WTC11 (cell line): ENCODE results near the gene EOMES.

ENCODE experiments used
- FOXK1 ChIP-seq: sonication (generic); formaldehyde crosslinking; IDR thresholded peaks from 2 replicates; pipeline ENCODE4 v1.8.0; 2022; ENCODE audit warnings: mild to moderate bottlenecking, moderate library complexity, missing genetic modification reagents
- JUN ChIP-seq: sonication (generic); formaldehyde crosslinking; IDR thresholded peaks from 2 replicates; pipeline ENCODE4 v1.8.0; 2023; ENCODE audit warnings: mild to moderate bottlenecking, missing genetic modification reagents
- PRRX2 ChIP-seq: fragments of 250-450 bp; sonication (Bioruptor Pico); IDR thresholded peaks from 2 replicates; pipeline ENCODE4 v1.8.0; 2021; ENCODE audit warnings: mild to moderate bottlenecking
- SOX15 ChIP-seq: fragments of 250-450 bp; sonication (Bioruptor Pico); IDR thresholded peaks from 2 replicates; pipeline ENCODE4 v1.9.0; 2021; ENCODE audit warnings: mild to moderate bottlenecking
- SP1 ChIP-seq: sonication (generic); formaldehyde crosslinking; conservative IDR thresholded peaks from 2 replicates; pipeline ENCODE4 v1.8.1; 2022; ENCODE audit warnings: missing genetic modification reagents
- ZNF263 ChIP-seq: sonication (generic); formaldehyde crosslinking; IDR thresholded peaks from 2 replicates; pipeline ENCODE4 v1.8.1; 2022; ENCODE audit warnings: low read depth, mild to moderate bottlenecking, moderate library complexity, missing genetic modification reagents
- TF ChIP-seq, protein P1 (sequence below): fragments of 200-600 bp; IDR thresholded peaks from 2 replicates; pipeline ENCODE4 v1.8.0; 2022; ENCODE audit warnings: antibody characterized with exemption
- TF ChIP-seq, protein P2 (sequence below): sonication (generic); formaldehyde crosslinking; IDR thresholded peaks from 2 replicates; pipeline ENCODE4 v1.8.0; 2022; ENCODE audit warnings: mild to moderate bottlenecking, missing genetic modification reagents
- TF ChIP-seq, protein P3 (sequence below): sonication (generic); formaldehyde crosslinking; IDR thresholded peaks from 2 replicates; pipeline ENCODE4 v1.8.1; 2022; ENCODE audit warnings: low read depth, mild to moderate bottlenecking, moderate library complexity, missing genetic modification reagents, borderline replicate concordance
- TF ChIP-seq, protein P4 (sequence below): sonication (generic); formaldehyde crosslinking; IDR thresholded peaks from 2 replicates; pipeline ENCODE4 v1.8.1; 2023; ENCODE audit warnings: mild to moderate bottlenecking, missing genetic modification reagents, moderate library complexity

DNA sequence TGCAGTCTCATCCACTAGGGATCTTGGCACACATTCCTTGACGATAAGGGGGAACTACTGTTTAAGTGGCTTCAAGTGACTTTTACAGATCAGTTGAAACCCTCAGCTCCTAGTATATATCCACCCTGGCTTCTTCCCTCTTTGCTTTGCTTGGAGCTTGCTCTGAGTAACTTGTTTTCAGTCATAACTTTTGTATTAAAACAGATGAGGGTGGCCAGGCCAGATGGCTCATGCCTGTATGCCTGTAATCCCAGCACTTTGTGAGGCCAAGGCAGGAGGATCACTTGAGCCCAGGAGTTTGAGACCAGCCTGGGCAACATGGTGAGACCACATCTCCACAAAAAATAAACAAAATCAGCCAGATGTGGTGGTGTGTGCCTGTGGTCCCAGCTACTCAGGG, 42.4 kb downstream of the EOMES start:
- TF ChIP-seq ZNF263 (CRISPR knock-in tag) (no peak), JUN (CRISPR knock-in tag) (no peak), PRRX2 (no peak), FOXK1 (CRISPR knock-in tag) (no peak), SOX15 (no peak), SP1 (CRISPR knock-in tag) (no peak)
- TF ChIP-seq, protein P1, sequence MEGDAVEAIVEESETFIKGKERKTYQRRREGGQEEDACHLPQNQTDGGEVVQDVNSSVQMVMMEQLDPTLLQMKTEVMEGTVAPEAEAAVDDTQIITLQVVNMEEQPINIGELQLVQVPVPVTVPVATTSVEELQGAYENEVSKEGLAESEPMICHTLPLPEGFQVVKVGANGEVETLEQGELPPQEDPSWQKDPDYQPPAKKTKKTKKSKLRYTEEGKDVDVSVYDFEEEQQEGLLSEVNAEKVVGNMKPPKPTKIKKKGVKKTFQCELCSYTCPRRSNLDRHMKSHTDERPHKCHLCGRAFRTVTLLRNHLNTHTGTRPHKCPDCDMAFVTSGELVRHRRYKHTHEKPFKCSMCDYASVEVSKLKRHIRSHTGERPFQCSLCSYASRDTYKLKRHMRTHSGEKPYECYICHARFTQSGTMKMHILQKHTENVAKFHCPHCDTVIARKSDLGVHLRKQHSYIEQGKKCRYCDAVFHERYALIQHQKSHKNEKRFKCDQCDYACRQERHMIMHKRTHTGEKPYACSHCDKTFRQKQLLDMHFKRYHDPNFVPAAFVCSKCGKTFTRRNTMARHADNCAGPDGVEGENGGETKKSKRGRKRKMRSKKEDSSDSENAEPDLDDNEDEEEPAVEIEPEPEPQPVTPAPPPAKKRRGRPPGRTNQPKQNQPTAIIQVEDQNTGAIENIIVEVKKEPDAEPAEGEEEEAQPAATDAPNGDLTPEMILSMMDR: no peak
- TF ChIP-seq, protein P2, sequence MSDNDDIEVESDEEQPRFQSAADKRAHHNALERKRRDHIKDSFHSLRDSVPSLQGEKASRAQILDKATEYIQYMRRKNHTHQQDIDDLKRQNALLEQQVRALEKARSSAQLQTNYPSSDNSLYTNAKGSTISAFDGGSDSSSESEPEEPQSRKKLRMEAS (CRISPR knock-in tag): no peak
- TF ChIP-seq, protein P3, sequence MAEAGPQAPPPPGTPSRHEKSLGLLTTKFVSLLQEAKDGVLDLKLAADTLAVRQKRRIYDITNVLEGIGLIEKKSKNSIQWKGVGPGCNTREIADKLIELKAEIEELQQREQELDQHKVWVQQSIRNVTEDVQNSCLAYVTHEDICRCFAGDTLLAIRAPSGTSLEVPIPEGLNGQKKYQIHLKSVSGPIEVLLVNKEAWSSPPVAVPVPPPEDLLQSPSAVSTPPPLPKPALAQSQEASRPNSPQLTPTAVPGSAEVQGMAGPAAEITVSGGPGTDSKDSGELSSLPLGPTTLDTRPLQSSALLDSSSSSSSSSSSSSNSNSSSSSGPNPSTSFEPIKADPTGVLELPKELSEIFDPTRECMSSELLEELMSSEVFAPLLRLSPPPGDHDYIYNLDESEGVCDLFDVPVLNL (CRISPR knock-in tag): no peak
- TF ChIP-seq, protein P4, sequence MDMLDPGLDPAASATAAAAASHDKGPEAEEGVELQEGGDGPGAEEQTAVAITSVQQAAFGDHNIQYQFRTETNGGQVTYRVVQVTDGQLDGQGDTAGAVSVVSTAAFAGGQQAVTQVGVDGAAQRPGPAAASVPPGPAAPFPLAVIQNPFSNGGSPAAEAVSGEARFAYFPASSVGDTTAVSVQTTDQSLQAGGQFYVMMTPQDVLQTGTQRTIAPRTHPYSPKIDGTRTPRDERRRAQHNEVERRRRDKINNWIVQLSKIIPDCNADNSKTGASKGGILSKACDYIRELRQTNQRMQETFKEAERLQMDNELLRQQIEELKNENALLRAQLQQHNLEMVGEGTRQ (CRISPR knock-in tag): no peak
